SH-SY5Y (cell line): Measurements from ENCODE around the gene IP6K3.

ENCODE experiments used
- GATA2 ChIP-seq: IDR thresholded peaks from 2 replicates; pipeline ENCODE4 v1.6.1; 2011; ENCODE audit warnings: mild to moderate bottlenecking, low read depth, low read length
- GATA3 ChIP-seq: IDR thresholded peaks from 2 replicates; pipeline ENCODE4 v1.6.1; 2011; ENCODE audit warnings: low read depth, mild to moderate bottlenecking, low read length, moderate library complexity

- no peak for TF ChIP-seq GATA2
- no peak for TF ChIP-seq GATA3
Measured at GRCh38 chr6:33726696-33727095, 20.0 kb downstream of the IP6K3 start.
